ENCODE results near the gene DBNL.

The DBNL gene

DNA sequence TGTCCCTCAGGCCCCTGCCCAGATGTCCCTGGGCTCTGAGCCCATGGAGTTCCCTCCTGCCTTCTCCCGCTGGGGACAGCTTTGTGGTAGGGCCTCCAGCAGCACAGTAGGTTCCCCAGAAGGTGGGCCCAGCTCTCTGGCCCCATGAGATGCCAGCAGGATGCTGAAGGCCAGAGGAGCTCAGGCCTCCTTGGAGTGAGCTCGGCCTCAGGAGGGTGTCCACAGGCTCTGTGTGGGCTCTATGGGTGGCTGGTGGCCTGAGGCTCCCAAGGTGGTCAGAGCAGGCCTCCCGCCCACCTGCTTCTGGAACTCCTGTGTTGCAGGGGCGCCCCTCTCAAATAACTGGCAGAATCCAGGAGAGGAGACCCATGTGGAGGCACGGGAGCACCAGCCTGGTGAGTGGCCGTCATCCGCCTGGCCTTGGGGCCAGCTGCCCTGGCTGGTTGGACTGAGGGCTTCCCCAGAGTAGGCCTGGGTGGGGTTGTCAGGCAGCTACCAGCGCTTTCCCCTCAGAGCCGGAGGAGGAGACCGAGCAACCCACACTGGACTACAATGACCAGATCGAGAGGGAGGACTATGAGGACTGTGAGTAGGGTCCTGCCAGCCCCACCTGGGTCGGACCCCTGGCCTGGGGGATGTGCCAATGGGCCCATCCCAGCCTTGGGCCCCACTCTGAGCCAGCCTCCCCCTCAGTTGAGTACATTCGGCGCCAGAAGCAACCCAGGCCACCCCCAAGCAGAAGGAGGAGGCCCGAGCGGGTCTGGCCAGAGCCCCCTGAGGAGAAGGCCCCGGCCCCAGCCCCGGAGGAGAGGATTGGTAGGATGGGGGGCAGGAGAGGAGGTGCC lies 62.8 kb downstream of the DBNL start:
- Histone ChIP-seq H3K9me3 (ENCODE audit: insufficient read depth, low read length) (no peaks in the 10 kb centered on the region), H3K9me2 (replicated peaks; ENCODE audit: insufficient read depth, low read length) (no peaks in the 10 kb centered on the region), H3K4me3 (ENCODE audit: insufficient read depth, low read length, poor library complexity, severe bottlenecking) (no peak overlapping the region), H4K20me1 (ENCODE audit: low read depth, low read length) (no peaks in the 10 kb centered on the region), H3K4me2 (ENCODE audit: low read depth, low read length, poor library complexity, severe bottlenecking) (no peak overlapping the region), H3K79me2 (ENCODE audit: insufficient read depth, low read length) (no peaks in the 10 kb centered on the region), H3K27ac (ENCODE audit: low read depth, low read length) (no peak overlapping the region), H3K27me3 (ENCODE audit: low read length) (no peaks in the 10 kb centered on the region), H2AFZ (ENCODE audit: low read depth, low read length, severe bottlenecking) (no peak overlapping the region), H3K36me3 (ENCODE audit: low read length) (no peaks in the 10 kb centered on the region), H3K9ac (ENCODE audit: low read length) (no peak overlapping the region), H3F3A (ENCODE audit: insufficient read depth) (no peaks in the 10 kb centered on the region)
- TF ChIP-seq, protein P1, sequence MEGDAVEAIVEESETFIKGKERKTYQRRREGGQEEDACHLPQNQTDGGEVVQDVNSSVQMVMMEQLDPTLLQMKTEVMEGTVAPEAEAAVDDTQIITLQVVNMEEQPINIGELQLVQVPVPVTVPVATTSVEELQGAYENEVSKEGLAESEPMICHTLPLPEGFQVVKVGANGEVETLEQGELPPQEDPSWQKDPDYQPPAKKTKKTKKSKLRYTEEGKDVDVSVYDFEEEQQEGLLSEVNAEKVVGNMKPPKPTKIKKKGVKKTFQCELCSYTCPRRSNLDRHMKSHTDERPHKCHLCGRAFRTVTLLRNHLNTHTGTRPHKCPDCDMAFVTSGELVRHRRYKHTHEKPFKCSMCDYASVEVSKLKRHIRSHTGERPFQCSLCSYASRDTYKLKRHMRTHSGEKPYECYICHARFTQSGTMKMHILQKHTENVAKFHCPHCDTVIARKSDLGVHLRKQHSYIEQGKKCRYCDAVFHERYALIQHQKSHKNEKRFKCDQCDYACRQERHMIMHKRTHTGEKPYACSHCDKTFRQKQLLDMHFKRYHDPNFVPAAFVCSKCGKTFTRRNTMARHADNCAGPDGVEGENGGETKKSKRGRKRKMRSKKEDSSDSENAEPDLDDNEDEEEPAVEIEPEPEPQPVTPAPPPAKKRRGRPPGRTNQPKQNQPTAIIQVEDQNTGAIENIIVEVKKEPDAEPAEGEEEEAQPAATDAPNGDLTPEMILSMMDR (IDR thresholded peaks at IDR 0.05; ENCODE audit: insufficient read depth, low read length, poor library complexity, severe bottlenecking): no peak
- no peak for TF ChIP-seq EZH2phosphoT487 (conservative IDR thresholded peaks at IDR 0.05; ENCODE audit: low read length)

DNA sequence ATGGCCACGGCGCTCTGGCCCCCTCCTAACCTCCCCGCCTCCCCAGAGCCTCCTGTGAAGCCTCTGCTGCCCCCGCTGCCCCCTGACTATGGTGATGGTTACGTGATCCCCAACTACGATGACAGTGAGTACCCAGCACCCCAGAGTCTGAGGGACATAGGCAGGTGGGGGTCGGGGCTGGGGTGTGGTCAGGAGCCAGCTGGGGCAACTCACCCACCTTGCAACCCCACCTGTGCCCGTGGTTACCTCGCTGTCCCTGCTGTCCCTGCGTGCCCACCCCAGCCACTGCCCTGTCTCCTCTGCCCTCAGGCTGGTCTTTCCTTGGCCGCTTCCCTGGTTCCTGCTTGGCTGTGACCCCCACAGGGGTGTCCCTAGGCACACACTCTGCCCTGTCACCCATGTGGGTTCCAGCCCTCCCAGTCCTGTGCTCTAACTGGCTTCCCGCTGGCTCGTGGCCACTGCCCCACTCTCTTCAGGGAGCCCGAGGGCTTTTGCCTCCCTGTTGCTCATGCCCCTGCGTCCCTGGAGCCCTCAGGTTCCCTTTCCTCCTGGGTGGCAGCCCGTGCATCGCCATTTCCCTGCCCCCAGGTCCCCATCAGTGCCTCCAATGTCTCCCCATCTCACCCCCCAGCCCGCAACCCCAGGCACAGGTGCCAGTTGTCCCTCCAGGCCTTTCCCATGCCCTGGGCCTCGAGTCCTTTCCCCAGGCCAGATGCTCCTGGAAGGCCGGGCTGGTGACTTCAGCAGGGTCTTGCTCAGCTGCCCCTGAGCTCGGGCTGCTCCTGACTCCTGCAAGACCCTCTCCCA lies 63.7 kb downstream of the DBNL start:
- Histone ChIP-seq H3F3A (ENCODE audit: insufficient read depth) (no peaks in the 10 kb centered on the region), H2AFZ (ENCODE audit: low read depth, low read length, severe bottlenecking) (no peak overlapping the region), H3K9ac (ENCODE audit: low read length) (no peak overlapping the region), H3K4me3 (ENCODE audit: insufficient read depth, low read length, poor library complexity, severe bottlenecking) (no peak overlapping the region), H3K79me2 (ENCODE audit: insufficient read depth, low read length) (no peaks in the 10 kb centered on the region), H3K4me2 (ENCODE audit: low read depth, low read length, poor library complexity, severe bottlenecking) (no peak overlapping the region), H3K27ac (ENCODE audit: low read depth, low read length) (no peak overlapping the region), H4K20me1 (ENCODE audit: low read depth, low read length) (no peaks in the 10 kb centered on the region), H3K9me3 (ENCODE audit: insufficient read depth, low read length) (no peaks in the 10 kb centered on the region), H3K9me2 (replicated peaks; ENCODE audit: insufficient read depth, low read length) (no peaks in the 10 kb centered on the region), H3K36me3 (ENCODE audit: low read length) (no peaks in the 10 kb centered on the region), H3K27me3 (ENCODE audit: low read length) (no peaks in the 10 kb centered on the region)
- TF ChIP-seq, protein P1 (IDR thresholded peaks at IDR 0.05; ENCODE audit: insufficient read depth, low read length, poor library complexity, severe bottlenecking): no peak
- no peak for TF ChIP-seq EZH2phosphoT487 (conservative IDR thresholded peaks at IDR 0.05; ENCODE audit: low read length)

DNA sequence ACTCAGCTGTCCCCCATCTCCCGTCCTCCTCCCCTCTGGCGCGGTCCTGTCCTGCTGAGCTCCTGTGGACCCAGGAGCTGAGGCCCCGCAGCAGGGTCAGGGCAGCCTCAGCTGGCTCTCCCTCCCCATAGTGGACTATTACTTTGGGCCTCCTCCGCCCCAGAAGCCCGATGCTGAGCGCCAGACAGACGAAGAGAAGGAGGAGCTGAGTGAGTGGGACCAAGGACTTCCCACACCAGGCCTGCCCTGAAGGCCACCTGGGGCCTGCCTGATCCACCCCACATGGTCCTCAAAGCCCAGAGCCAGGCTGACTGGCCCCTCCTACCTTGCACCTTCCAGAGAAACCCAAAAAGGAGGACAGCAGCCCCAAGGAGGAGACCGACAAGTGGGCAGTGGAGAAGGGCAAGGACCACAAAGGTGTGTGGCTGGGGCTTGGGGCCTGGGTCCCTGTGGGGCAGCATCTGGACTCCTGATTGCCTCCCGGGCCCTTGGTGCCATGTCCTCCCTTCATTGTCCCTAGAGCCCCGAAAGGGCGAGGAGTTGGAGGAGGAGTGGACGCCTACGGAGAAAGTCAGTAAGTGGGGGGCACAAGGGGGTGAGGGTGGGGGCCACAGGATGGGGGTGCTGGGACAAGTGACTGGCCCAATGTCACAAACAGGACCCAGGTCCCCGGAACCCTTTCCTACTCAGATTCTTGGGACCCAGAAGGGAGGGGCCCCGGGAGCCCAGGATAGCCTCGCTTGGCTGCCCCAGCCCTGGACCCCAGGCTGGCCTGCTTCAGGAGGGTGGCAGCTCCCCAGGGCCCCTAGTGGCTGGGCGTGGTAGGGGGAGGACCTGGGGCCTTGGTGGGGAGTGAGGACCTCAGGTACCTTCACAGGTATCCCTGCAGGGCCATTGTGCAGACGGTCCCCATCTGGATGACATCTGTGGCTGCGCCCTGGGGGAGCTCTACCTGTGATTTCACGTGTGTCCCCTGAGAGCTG lies 64.6 kb downstream of the DBNL start:
- Histone ChIP-seq H3F3A (ENCODE audit: insufficient read depth) (no peaks in the 10 kb centered on the region), H3K4me2 (ENCODE audit: low read depth, low read length, poor library complexity, severe bottlenecking) (no peak overlapping the region)

More for the DNA sequence above, 64.6 kb downstream of the DBNL start:
- Histone ChIP-seq H3K27ac (ENCODE audit: low read depth, low read length) (no peak overlapping the region), H3K79me2 (ENCODE audit: insufficient read depth, low read length) (no peaks in the 10 kb centered on the region), H2AFZ (ENCODE audit: low read depth, low read length, severe bottlenecking) (no peak overlapping the region), H3K36me3 (ENCODE audit: low read length) (no peaks in the 10 kb centered on the region), H3K9me2 (replicated peaks; ENCODE audit: insufficient read depth, low read length) (no peaks in the 10 kb centered on the region), H3K9ac (ENCODE audit: low read length) (no peak overlapping the region), H4K20me1 (ENCODE audit: low read depth, low read length) (no peaks in the 10 kb centered on the region), H3K9me3 (ENCODE audit: insufficient read depth, low read length) (no peaks in the 10 kb centered on the region), H3K4me3 (ENCODE audit: insufficient read depth, low read length, poor library complexity, severe bottlenecking) (no peak overlapping the region), H3K27me3 (ENCODE audit: low read length) (no peaks in the 10 kb centered on the region)
- no peak for TF ChIP-seq EZH2phosphoT487 (conservative IDR thresholded peaks at IDR 0.05; ENCODE audit: low read length)
- TF ChIP-seq, protein P1 (IDR thresholded peaks at IDR 0.05; ENCODE audit: insufficient read depth, low read length, poor library complexity, severe bottlenecking): no peak

Data from SU-DHL-6 (cell line).